ENCODE results near the gene LPAR1.

The LPAR1 gene

GRCh38 chr9:110949081-110949480 is 89.2 kb downstream of the LPAR1 start:
- no peaks in the 10 kb centered on the region for H3K9me3 ChIP-seq (ENCODE audit: low read length)
- H3K4me3 ChIP-seq (ENCODE audit: low read depth in 1 of 2, low read length in 2 of 2): no peak overlapping the region
- H3K9ac ChIP-seq (ENCODE audit: low read length): no peak overlapping the region
- H3K27ac ChIP-seq (ENCODE audit: low read depth, low read length): no peak overlapping the region
- H3K27me3 ChIP-seq (ENCODE audit: control insufficient read depth in 1 of 2, insufficient read depth in 2 of 2, low read length in 2 of 2): no peaks in the 10 kb centered on the region
- H3K4me1 ChIP-seq (ENCODE audit: insufficient read depth, low read length): peaks cover 9% of the 10 kb centered on the region
- H3K36me3 ChIP-seq (ENCODE audit: insufficient read depth, low read length): no peaks in the 10 kb centered on the region

- Histone ChIP-seq H3K9me3 (ENCODE audit: low read length) (no peaks in the 10 kb centered on the region), H3K4me1 (ENCODE audit: insufficient read depth, low read length) (peaks cover 9% of the 10 kb centered on the region), H3K4me3 (ENCODE audit: low read depth in 1 of 2, low read length in 2 of 2) (no peak overlapping the region), H3K27ac (ENCODE audit: low read depth, low read length) (no peak overlapping the region), H3K36me3 (ENCODE audit: insufficient read depth, low read length) (no peaks in the 10 kb centered on the region), H3K9ac (ENCODE audit: low read length) (no peak overlapping the region), H3K27me3 (ENCODE audit: control insufficient read depth in 1 of 2, insufficient read depth in 2 of 2, low read length in 2 of 2) (no peaks in the 10 kb centered on the region)
Measured at GRCh38 chr9:110947491-110948044, 90.7 kb downstream of the LPAR1 start.

GRCh38 chr9:110942522-110942921 is 95.7 kb downstream of the LPAR1 start:
- Histone ChIP-seq H3K36me3 (ENCODE audit: insufficient read depth, low read length) (no peaks in the 10 kb centered on the region), H3K27ac (ENCODE audit: low read depth, low read length) (no peak overlapping the region), H3K27me3 (ENCODE audit: control insufficient read depth in 1 of 2, insufficient read depth in 2 of 2, low read length in 2 of 2) (no peaks in the 10 kb centered on the region), H3K9me3 (ENCODE audit: low read length) (no peaks in the 10 kb centered on the region), H3K4me3 (ENCODE audit: low read depth in 1 of 2, low read length in 2 of 2) (no peak overlapping the region), H3K9ac (ENCODE audit: low read length) (no peak overlapping the region), H3K4me1 (ENCODE audit: insufficient read depth, low read length) (no peaks in the 10 kb centered on the region)

- Histone ChIP-seq H3K27me3 (ENCODE audit: control insufficient read depth in 1 of 2, insufficient read depth in 2 of 2, low read length in 2 of 2) (no peaks in the 10 kb centered on the region), H3K4me3 (ENCODE audit: low read depth in 1 of 2, low read length in 2 of 2) (no peak overlapping the region), H3K4me1 (ENCODE audit: insufficient read depth, low read length) (peaks cover 14% of the 10 kb centered on the region), H3K9ac (ENCODE audit: low read length) (no peak overlapping the region), H3K9me3 (ENCODE audit: low read length) (no peaks in the 10 kb centered on the region), H3K27ac (ENCODE audit: low read depth, low read length) (no peak overlapping the region), H3K36me3 (ENCODE audit: insufficient read depth, low read length) (no peaks in the 10 kb centered on the region)
Measured at GRCh38 chr9:110940951-110941557, 97.2 kb downstream of the LPAR1 start.

GRCh38 chr9:110939573-110939972 is 98.7 kb downstream of the LPAR1 start:
- Histone ChIP-seq H3K27me3 (ENCODE audit: control insufficient read depth in 1 of 2, insufficient read depth in 2 of 2, low read length in 2 of 2) (no peaks in the 10 kb centered on the region), H3K4me3 (ENCODE audit: low read depth in 1 of 2, low read length in 2 of 2) (no peak overlapping the region), H3K4me1 (ENCODE audit: insufficient read depth, low read length) (peaks cover 14% of the 10 kb centered on the region), H3K27ac (ENCODE audit: low read depth, low read length) (no peak overlapping the region), H3K9me3 (ENCODE audit: low read length) (no peaks in the 10 kb centered on the region), H3K9ac (ENCODE audit: low read length) (no peak overlapping the region), H3K36me3 (ENCODE audit: insufficient read depth, low read length) (no peaks in the 10 kb centered on the region)

GRCh38 chr9:110939047-110939446 is 99.2 kb downstream of the LPAR1 start:
- H3K27ac ChIP-seq (ENCODE audit: low read depth, low read length): no peak overlapping the region

GRCh38 chr9:110938242-110938641 is 100.0 kb downstream of the LPAR1 start:
- Histone ChIP-seq H3K9ac (ENCODE audit: low read length) (no peak overlapping the region), H3K36me3 (ENCODE audit: insufficient read depth, low read length) (no peaks in the 10 kb centered on the region), H3K4me3 (ENCODE audit: low read depth in 1 of 2, low read length in 2 of 2) (no peak overlapping the region), H3K4me1 (ENCODE audit: insufficient read depth, low read length) (peaks cover 19% of the 10 kb centered on the region), H3K27ac (ENCODE audit: low read depth, low read length) (no peak overlapping the region), H3K27me3 (ENCODE audit: control insufficient read depth in 1 of 2, insufficient read depth in 2 of 2, low read length in 2 of 2) (no peaks in the 10 kb centered on the region), H3K9me3 (ENCODE audit: low read length) (no peaks in the 10 kb centered on the region)

More at GRCh38 chr9:110939047-110939446, 99.2 kb downstream of the LPAR1 start:
- Histone ChIP-seq H3K27me3 (ENCODE audit: control insufficient read depth in 1 of 2, insufficient read depth in 2 of 2, low read length in 2 of 2) (no peaks in the 10 kb centered on the region), H3K9me3 (ENCODE audit: low read length) (no peaks in the 10 kb centered on the region), H3K9ac (ENCODE audit: low read length) (no peak overlapping the region), H3K36me3 (ENCODE audit: insufficient read depth, low read length) (no peaks in the 10 kb centered on the region), H3K4me3 (ENCODE audit: low read depth in 1 of 2, low read length in 2 of 2) (no peak overlapping the region), H3K4me1 (ENCODE audit: insufficient read depth, low read length) (peaks cover 16% of the 10 kb centered on the region)

GRCh38 chr9:110936719-110937452 is 101.4 kb downstream of the LPAR1 start:
- Histone ChIP-seq H3K27ac (ENCODE audit: low read depth, low read length) (peak overlapping the region; percentile 30), H3K9ac (ENCODE audit: low read length) (no peak overlapping the region), H3K36me3 (ENCODE audit: insufficient read depth, low read length) (no peaks in the 10 kb centered on the region), H3K4me3 (ENCODE audit: low read depth in 1 of 2, low read length in 2 of 2) (no peak overlapping the region), H3K4me1 (ENCODE audit: insufficient read depth, low read length) (peaks cover 19% of the 10 kb centered on the region), H3K27me3 (ENCODE audit: control insufficient read depth in 1 of 2, insufficient read depth in 2 of 2, low read length in 2 of 2) (no peaks in the 10 kb centered on the region), H3K9me3 (ENCODE audit: low read length) (no peaks in the 10 kb centered on the region)

- Histone ChIP-seq H3K36me3 (ENCODE audit: insufficient read depth, low read length) (no peaks in the 10 kb centered on the region), H3K27me3 (ENCODE audit: control insufficient read depth in 1 of 2, insufficient read depth in 2 of 2, low read length in 2 of 2) (no peaks in the 10 kb centered on the region), H3K27ac (ENCODE audit: low read depth, low read length) (peak overlapping the region; percentile 30), H3K9ac (ENCODE audit: low read length) (no peak overlapping the region), H3K4me1 (ENCODE audit: insufficient read depth, low read length) (peaks cover 19% of the 10 kb centered on the region), H3K4me3 (ENCODE audit: low read depth in 1 of 2, low read length in 2 of 2) (no peak overlapping the region), H3K9me3 (ENCODE audit: low read length) (no peaks in the 10 kb centered on the region)
Measured at GRCh38 chr9:110936237-110936636, 102.0 kb downstream of the LPAR1 start.

GRCh38 chr9:110935829-110936228 is 102.4 kb downstream of the LPAR1 start:
- Histone ChIP-seq H3K4me1 (ENCODE audit: insufficient read depth, low read length) (peaks cover 19% of the 10 kb centered on the region), H3K4me3 (ENCODE audit: low read depth in 1 of 2, low read length in 2 of 2) (no peak overlapping the region), H3K9me3 (ENCODE audit: low read length) (no peaks in the 10 kb centered on the region), H3K27me3 (ENCODE audit: control insufficient read depth in 1 of 2, insufficient read depth in 2 of 2, low read length in 2 of 2) (no peaks in the 10 kb centered on the region), H3K27ac (ENCODE audit: low read depth, low read length) (no peak overlapping the region), H3K36me3 (ENCODE audit: insufficient read depth, low read length) (no peaks in the 10 kb centered on the region), H3K9ac (ENCODE audit: low read length) (no peak overlapping the region)

GRCh38 chr9:110933350-110934001 is 104.8 kb downstream of the LPAR1 start:
- H3K9ac ChIP-seq (ENCODE audit: low read length): no peak overlapping the region
- no peak overlapping the region for H3K4me3 ChIP-seq (ENCODE audit: low read depth in 1 of 2, low read length in 2 of 2)
- H3K4me1 ChIP-seq (ENCODE audit: insufficient read depth, low read length): peaks cover 26% of the 10 kb centered on the region
- H3K9me3 ChIP-seq (ENCODE audit: low read length): no peaks in the 10 kb centered on the region
- H3K27me3 ChIP-seq (ENCODE audit: control insufficient read depth in 1 of 2, insufficient read depth in 2 of 2, low read length in 2 of 2): no peaks in the 10 kb centered on the region
- H3K36me3 ChIP-seq (ENCODE audit: insufficient read depth, low read length): no peaks in the 10 kb centered on the region
- H3K27ac ChIP-seq (ENCODE audit: low read depth, low read length): no peak overlapping the region
